Brain microvascular endothelial cell (primary cell): ENCODE data around the gene CD101.
A peak's percentile ranks its signal among the peaks of the same experiment; 100 is the strongest.

Experiments
- DNase-seq: peaks from one replicate; pipeline ENCODE4 v3.0.0-alpha.2; 2020
- H3K27ac ChIP-seq: fragments of 250-450 bp; sonication (Bioruptor Pico); 2 replicates; pipeline ENCODE4 v1.5.1; 2020; ENCODE audit warnings: mild to moderate bottlenecking, moderate library complexity
- H3K27me3 ChIP-seq: fragments of 250-450 bp; sonication (Bioruptor Pico); replicated peaks from 2 replicates; pipeline ENCODE4 v1.5.1; 2020; ENCODE audit warnings: mild to moderate bottlenecking
- H3K36me3 ChIP-seq: fragments of 250-450 bp; sonication (Bioruptor Pico); replicated peaks from 2 replicates; pipeline ENCODE4 v1.5.1; 2020; ENCODE audit warnings: mild to moderate bottlenecking
- H3K4me3 ChIP-seq: 2 replicates; pipeline ENCODE4 v1.5.1; 2011; ENCODE audit warnings: low read depth, mild to moderate bottlenecking, control low read depth, low read length, moderate library complexity
- CTCF ChIP-seq: IDR thresholded peaks from 2 replicates; pipeline ENCODE4 v1.5.1; 2011; ENCODE audit warnings: low read depth, mild to moderate bottlenecking, moderate library complexity, low read length, control low read depth, inconsistent platforms; ENCODE audit errors: missing control alignments
- in situ Hi-C: cut with HindIII; loops from 2 replicates; pipeline ENCODE4 v1.10.0; 2017; ENCODE audit warnings: low sequenced_read_pairs, low pct_ligation_motif_present

Gene CD101

GRCh38 chr1:117014209-117014608 is 12.6 kb downstream of the CD101 start:
- Histone ChIP-seq H3K27ac (no peak overlapping the region), H3K36me3 (no peaks in the 10 kb centered on the region), H3K4me3 (no peak overlapping the region), H3K27me3 (no peaks in the 10 kb centered on the region)
- TF ChIP-seq CTCF, result no peak
- DNase-seq, result peak; percentile 28
- in situ Hi-C loops, result no loop called here

GRCh38 chr1:117015724-117016123 is 14.2 kb downstream of the CD101 start:
- no peak for TF ChIP-seq CTCF
- in situ Hi-C loops, result no loop called here
- H3K36me3 ChIP-seq, result no peaks in the 10 kb centered on the region

GRCh38 chr1:117017062-117017461 is 15.5 kb downstream of the CD101 start:
- Histone ChIP-seq H3K27ac (no peak overlapping the region), H3K4me3 (no peak overlapping the region), H3K27me3 (no peaks in the 10 kb centered on the region), H3K36me3 (no peaks in the 10 kb centered on the region)
- no peak for DNase-seq
- TF ChIP-seq CTCF, result no peak
- in situ Hi-C loops, result no loop called here

More at GRCh38 chr1:117015724-117016123, 14.2 kb downstream of the CD101 start:
- Histone ChIP-seq H3K27ac (no peak overlapping the region), H3K27me3 (no peaks in the 10 kb centered on the region), H3K4me3 (no peak overlapping the region)
- no peak for DNase-seq

GRCh38 chr1:117017648-117018047 is 16.1 kb downstream of the CD101 start:
- H3K36me3 ChIP-seq, result no peaks in the 10 kb centered on the region
- in situ Hi-C loops, result no loop called here

GRCh38 chr1:117020526-117021156 is 19.1 kb downstream of the CD101 start:
- no peak for DNase-seq
- H3K36me3 ChIP-seq, result no peaks in the 10 kb centered on the region
- no peak overlapping the region for H3K4me3 ChIP-seq
- in situ Hi-C loops, result no loop called here
- TF ChIP-seq CTCF, result no peak
- H3K27me3 ChIP-seq, result no peaks in the 10 kb centered on the region
- H3K27ac ChIP-seq, result no peak overlapping the region

More at GRCh38 chr1:117017648-117018047, 16.1 kb downstream of the CD101 start:
- Histone ChIP-seq H3K4me3 (no peak overlapping the region), H3K27me3 (no peaks in the 10 kb centered on the region), H3K27ac (no peak overlapping the region)
- TF ChIP-seq CTCF, result no peak
- no peak for DNase-seq

- H3K27ac ChIP-seq, result no peak overlapping the region
- DNase-seq, result no peak
- H3K36me3 ChIP-seq, result no peaks in the 10 kb centered on the region
- H3K4me3 ChIP-seq, result no peak overlapping the region
- in situ Hi-C loops, result no loop called here
- no peaks in the 10 kb centered on the region for H3K27me3 ChIP-seq
- TF ChIP-seq CTCF, result no peak
Observed at GRCh38 chr1:117022114-117022513, 20.6 kb downstream of the CD101 start.
